GM21717 (cell line): ENCODE results near the gene ACAA2.
"Not testable (repeated sequence)": the region's sequence is repeated elsewhere in the genome, so short reads cannot be mapped to it uniquely, and the experiment has no call there.

ENCODE experiments used
- ATAC-seq: cut with Tn5 transposase; IDR thresholded peaks from one replicate; pipeline ENCODE4 v1.9.1; 2021; ENCODE audit warnings: mild to moderate bottlenecking, moderate library complexity; ENCODE audit not compliant: unreplicated experiment

Gene ACAA2

DNA sequence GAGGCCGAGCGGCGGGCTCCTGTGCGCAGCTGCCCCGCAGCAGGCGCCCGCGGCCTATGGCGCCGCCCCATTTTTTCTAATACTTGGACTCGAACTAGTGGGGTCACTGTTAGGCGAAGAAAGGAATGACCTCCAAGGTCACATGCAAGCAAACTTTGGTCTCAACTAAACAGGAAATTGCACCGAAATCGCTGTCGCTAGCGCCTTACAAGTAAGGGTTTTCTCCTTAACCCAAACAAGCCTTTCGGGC is 339 bp downstream of the ACAA2 start:
- peak; percentile 17 for ATAC-seq

- no peak for ATAC-seq
These were observed 856 bp downstream of the ACAA2 start for GRCh38 chr18:49812286-49813068.

DNA sequence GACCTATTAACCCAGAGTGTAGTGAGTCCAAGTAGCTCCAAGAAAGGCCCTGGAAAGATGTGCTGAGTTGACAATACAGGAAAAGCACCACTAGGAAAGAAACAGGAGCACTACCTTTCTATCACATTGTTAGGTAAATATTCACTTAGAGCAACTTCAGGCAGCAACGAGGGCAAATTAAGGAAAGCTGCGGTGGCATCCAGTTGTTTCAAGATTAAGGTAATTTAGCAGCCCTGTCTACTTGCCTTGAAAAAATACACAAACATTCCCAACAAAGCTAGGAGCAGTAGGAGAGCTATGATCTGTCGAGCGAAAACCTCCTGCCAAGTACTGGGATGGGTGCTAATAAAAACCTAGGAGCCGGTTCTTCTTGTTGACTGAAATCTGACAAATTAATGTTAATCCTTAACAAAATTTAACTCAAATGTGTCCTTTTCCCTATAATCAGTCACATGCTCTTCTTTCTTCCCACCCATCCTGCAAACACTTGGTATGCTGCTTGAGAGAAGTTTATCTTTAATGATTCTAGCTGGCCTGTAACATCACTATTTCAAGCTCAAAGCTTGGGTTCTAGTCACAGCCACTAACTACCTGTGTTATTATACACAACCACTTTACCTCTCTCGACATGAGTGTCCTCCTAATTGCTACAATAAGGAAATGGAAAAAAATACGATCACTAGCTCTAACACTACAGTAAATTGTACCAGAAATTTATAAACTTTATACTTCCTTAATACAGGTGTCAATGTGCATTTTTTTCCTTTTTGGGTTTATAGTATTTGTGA is 2.0 kb downstream of the ACAA2 start:
- ATAC-seq = no peak

- ATAC-seq = not testable (repeated sequence)
These were observed 4.7 kb downstream of the ACAA2 start for GRCh38 chr18:49808553-49809191.

GRCh38 chr18:49804096-49804495 is 9.2 kb downstream of the ACAA2 start:
- ATAC-seq = no peak

DNA sequence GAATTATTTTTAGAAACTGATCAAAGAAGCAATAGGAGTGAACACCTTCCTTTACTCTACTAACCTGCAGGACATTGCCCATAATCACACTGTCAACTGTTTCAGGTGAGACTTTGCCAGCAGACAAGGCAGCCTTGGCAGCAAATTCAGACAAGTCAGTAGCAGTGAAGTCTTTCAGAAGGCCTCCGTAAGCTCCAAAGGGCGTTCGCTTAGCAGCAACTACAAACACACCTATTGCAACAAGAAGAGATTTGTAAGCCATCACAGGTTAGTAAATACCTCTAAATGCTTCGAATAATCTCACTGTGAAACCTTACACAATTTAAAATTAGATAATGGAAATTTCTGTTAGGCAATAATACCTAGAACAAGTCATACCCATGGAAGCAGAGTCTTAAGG is 10.7 kb downstream of the ACAA2 start:
- no peak for ATAC-seq

DNA sequence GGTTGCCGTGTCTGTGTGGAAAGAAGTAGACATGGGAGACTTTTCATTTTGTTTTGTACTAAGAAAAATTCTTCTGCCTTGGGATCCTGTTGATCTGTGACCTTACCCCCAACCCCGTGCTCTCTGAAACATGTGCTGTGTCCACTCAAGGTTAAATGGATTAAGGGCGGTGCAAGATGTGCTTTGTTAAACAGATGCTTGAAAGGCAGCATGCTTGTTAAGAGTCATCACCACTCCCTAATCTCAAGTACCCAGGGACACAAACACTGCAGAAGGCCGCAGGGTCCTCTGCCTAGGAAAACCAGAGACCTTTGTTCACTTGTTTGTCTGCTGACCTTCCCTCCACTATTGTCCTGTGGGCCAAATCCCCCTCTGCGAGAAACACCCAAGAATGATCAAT is 12.8 kb downstream of the ACAA2 start:
- not testable (repeated sequence) for ATAC-seq

DNA sequence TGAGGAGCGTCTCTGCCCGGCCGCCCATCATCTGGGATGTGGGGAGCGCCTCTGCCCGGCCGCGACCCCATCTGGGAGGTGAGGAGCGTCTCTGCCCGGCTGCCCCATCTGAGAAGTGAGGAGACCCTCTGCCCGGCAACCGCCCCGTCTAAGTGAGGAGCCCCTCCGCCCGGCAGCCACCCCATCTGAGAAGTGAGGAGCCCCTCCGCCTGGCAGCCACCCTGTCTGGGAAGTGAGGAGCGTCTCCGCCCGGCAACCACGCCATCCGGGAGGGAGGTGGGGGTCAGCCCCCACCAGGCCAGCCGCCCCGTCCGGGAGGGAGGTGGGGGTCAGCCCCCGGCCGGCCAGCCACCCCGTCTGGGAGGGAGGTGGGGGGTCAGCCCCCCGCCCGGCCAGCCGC is 13.5 kb downstream of the ACAA2 start:
- not testable (repeated sequence) for ATAC-seq

DNA sequence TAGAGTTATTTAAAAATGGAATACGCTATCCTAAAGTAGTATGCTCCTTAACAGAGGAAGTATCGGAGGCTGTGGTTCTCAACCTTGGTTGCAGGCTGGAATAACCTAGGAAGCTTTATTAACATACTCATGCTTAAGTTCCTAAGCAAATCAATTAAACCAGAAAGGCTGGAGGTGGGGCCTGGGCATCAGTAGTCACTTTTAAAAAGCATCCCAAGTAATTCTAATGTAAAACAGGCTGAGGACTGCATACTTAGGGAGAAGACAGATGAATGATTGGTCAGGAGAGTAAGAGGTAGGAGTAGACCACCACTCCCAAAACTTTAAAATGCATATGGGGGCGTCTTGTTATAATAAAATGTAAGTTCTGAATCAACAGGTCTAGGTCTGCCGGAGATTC is 15.3 kb downstream of the ACAA2 start:
- ATAC-seq = no peak

- ATAC-seq = no peak
These were observed 17.5 kb downstream of the ACAA2 start for GRCh38 chr18:49795612-49796552.

- no peak for ATAC-seq
These were observed 18.6 kb downstream of the ACAA2 start for GRCh38 chr18:49794743-49795142.

GRCh38 chr18:49789560-49790134 is 23.7 kb downstream of the ACAA2 start:
- ATAC-seq = not testable (repeated sequence)

- ATAC-seq = peak; percentile 68
These were observed 24.9 kb downstream of the ACAA2 start for GRCh38 chr18:49788327-49788898.

GRCh38 chr18:49786019-49786720 is 27.2 kb downstream of the ACAA2 start:
- ATAC-seq = no peak

GRCh38 chr18:49784427-49785185 is 28.7 kb downstream of the ACAA2 start:
- ATAC-seq = no peak

GRCh38 chr18:49783631-49784030 is 29.7 kb downstream of the ACAA2 start:
- ATAC-seq = not testable (repeated sequence)

- ATAC-seq = no peak
These were observed 34.4 kb downstream of the ACAA2 start for GRCh38 chr18:49778826-49779465.

- ATAC-seq = no peak
These were observed 44.1 kb downstream of the ACAA2 start for GRCh38 chr18:49769047-49769728.
